HG03439 (cell line): ENCODE measurements around the gene TBC1D23.
"Not testable (repeated sequence)": the region's sequence is repeated elsewhere in the genome, so short reads cannot be mapped to it uniquely, and the experiment has no call there.

Experiments
- ATAC-seq: cut with Tn5 transposase; IDR thresholded peaks from one replicate; pipeline ENCODE4 v1.9.1; 2021; ENCODE audit warnings: mild to moderate bottlenecking, moderate library complexity; ENCODE audit not compliant: unreplicated experiment

Gene TBC1D23

DNA sequence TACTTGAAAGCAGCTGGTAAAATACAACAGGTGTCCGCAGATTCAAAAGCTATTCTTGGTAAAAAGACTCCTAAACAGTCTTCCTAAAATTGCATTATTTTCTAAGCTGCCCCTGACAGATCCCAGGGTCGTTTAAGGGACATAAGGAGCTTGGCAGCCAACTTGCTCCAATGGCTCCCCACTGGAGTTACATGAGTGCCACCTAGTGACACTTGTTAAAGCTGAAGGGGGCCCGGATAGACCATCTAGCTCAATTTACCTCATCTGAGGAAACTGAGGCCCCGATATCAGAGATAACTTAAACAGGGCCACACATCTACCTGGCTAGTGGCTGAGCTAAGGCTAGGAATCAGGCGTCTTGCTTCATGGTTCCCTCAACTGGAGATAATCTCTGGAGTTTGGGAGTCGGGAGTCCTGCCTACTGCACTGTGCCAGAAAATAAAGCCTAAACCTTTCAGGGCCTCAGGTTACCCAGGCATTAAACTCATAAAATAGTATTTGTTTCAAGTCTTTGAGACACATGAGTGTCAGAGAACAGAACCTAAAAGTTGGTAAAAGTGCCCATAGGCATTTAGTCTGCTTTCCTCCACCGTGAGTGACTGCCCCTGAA lies 6.5 kb upstream of the TBC1D23 start:
- no peak for ATAC-seq

DNA sequence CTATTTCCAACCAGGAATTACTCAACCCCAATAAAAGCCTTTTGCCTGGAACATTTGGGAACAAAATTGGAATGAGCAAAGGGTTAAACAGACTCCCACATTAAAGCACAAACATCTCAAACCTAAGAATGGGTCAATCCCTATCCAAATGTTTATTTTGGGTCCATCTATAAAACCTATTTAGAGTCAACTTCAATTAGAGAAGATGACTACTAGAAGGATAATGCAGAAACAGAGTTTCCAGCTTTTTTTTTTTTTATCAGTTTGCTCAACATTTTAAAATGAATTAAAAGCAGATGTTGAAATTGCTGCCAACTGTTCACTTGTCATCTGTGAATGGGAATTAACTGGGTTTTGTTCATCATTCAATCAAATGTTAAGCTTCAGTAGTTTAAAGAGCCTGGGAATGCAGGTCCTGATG lies 4.1 kb upstream of the TBC1D23 start:
- no peak for ATAC-seq

DNA sequence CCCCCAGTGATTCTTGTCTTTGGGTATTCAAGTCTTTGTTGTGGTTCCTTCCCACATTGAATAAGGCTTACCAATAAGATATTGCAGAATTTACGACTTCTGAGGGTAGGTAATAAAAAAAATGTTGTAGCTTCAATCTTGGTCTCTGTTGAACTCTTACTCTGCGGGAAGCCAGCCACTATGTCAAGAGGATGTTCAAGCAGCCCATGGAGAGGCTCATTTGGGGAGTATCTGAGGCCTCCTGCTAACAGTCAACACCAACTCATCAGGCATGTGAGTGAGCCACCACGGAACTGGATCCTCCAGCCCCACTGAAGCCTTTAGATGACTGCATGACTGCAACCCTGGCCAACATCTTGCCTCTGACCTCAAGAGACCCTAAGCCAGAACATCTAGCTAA lies 3.2 kb upstream of the TBC1D23 start:
- no peak for ATAC-seq

DNA sequence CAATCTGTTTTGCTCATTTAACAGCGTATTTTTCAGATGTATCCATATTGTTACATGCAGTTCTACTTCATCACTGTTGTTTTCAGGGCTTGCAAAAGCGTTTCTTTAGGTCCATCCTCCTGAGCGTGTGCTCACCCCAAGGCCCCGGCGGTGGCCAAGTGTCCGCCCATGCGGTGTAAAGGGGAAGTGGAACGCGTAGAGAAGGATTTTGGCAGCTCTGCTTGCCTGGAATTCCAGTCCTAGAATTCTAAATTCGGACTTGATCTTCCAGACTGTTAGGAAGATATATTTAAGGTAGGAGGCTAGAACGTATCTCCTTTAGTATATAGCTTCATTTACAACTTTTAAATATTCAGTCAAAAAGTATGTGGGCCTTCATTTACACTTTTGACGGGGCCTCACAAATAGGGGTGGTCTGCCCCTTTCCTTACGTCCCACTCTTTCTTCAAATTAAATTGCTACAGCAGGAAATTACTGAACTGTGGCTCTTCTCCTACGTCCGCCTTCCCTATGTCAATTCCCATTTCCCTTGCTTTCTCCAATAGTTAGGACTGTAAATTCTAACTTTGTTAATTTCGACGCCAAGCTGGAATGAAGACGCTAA lies 609 bp upstream of the TBC1D23 start:
- ATAC-seq: no peak

DNA sequence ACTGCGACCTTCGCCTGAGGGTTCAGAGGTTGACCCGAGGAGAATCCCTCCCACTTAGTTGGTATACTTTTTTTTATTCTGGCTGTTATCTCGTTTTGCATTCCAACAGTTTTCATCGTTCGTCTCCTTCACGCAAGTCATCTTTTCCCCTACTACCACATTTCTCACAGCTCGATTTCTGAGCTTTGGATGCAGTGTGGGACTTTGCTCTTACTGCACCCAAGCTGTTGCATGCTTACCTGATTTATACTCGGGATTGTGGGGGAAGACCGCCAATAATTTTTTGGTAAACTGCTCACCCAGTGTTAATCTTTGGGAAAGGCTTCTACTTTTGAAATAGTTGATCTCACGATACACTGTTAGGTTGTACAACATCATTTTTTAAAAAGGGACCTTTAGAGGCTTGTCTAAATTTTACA lies 702 bp downstream of the TBC1D23 start:
- no peak for ATAC-seq

DNA sequence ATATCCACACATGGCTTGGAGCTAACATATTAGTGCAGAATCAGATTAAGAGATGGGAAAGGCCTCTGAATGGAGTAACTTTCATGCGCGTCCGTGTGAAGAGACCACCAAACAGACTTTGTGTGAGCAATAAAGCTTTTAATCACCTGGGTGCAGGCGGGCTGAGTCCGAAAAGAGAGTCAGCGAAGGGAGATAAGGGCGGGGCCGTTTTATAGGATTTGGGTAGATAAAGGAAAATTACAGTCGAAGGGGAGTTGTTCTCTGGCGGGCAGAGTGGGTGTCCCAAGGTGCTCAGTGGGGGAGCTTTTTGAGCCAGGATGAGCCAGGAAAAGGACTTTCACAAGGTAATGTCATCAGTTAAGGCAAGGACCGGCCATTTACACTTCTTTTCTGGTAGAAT lies 2.1 kb downstream of the TBC1D23 start:
- ATAC-seq: not testable (repeated sequence)

DNA sequence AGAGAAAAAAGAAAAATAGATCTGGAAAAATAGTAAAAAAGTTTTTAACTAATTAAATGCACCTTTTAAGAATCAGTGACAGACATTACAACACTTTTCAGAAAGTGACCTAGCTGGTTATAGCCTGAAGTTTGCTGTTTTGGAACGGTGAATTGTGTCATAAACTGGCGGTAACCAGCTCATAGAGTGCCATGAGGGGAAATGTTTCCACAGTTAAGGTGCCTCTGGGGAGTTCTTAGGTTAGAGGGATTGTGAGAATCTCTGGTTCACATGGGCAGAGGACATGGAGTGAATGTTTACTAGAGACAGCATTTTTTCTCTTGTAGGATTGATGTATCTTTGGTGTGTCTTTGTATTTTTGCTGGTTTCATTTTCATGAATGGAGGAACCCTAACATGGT lies 2.8 kb downstream of the TBC1D23 start:
- no peak for ATAC-seq

DNA sequence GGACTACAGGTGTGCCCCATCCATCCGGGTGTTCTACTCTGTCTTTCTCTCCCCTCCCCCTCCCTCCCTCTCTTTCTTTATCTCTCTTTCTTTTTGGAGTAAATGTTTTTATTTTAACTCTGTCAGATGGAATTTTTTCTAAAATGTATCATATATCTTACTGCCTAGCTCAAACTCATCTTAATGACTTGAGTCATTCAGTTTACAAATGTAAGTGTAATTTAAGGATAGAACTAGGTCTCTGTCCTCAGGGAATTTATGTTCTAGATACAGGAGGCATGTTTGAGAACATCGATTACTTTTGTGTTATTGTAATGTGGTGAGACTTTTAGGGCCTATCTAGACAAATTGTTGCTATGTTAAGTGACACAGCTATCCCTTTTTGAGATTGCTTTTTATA lies 3.5 kb downstream of the TBC1D23 start:
- ATAC-seq: no peak

DNA sequence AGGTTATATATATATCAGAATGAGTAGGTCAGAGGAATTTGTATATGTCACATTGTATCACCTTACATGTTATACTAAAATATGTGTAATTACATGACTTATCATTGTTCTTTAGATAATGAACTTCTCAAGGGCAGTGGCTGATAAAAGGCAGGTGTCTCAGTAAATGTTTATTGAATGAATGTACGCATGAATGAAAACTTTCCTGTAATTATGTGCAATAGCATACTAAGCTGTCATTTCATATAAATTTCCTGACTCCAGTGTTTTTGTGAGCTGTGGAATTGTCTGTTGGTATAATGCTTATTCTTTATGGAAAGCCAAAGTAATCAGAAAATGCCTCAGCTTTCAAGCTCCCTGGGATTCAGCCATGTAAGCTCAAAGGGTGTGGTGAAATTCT lies 4.2 kb downstream of the TBC1D23 start:
- no peak for ATAC-seq

DNA sequence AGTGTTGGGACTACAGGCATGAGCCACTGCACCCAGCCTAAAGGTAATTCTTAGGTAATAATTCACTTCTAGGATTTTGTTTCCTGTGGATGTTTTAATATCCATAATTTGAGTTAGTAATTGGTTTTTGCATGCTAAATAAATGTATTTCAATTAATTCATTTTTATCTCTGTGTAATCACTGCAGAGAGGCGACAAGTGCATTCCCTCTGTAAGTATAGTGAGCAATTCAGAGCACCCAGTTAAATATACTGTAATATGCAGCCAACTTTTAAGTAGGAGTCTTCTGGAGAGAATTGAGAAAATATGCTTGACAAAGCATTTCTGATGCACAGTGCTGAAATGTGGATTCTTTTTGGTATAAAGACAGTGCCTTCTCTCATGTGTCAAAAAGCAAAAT lies 5.7 kb downstream of the TBC1D23 start:
- no peak for ATAC-seq

DNA sequence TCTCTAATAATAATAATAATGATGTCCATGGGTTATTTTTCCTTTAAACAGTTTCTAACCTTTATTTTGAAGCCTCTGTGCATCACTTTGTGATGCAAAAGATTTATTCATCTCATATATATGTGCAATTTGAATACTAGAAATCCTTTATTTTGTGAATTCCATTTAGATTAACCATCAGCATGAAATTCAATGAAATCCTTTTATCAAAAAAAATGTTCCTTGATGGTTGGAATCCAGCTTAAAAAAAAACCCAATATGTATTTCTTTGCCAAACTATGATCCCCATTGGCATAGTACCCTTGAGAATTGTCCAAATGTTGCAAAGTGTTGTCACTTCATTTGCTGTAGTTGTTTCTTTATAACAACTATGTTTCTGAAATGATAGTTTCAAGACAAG lies 7.4 kb downstream of the TBC1D23 start:
- no peak for ATAC-seq

DNA sequence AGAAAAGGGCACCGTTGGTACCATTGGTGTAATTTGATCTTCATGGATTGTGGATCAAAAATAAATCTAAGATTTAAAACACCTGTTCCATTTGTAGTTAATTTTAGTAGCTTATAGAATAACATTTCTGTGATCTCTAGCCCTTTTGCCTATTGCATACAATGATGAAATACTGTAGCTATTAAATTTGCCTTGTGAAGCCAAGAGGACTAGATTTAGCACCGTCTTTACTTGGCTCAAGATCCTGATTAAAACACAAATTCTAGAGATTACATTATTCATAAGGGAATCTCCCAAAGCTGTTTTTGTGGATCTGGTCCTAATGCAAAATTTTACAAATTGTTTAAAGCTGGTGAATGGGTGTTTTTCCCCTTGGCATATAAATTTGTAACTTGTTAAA lies 8.2 kb downstream of the TBC1D23 start:
- no peak for ATAC-seq

DNA sequence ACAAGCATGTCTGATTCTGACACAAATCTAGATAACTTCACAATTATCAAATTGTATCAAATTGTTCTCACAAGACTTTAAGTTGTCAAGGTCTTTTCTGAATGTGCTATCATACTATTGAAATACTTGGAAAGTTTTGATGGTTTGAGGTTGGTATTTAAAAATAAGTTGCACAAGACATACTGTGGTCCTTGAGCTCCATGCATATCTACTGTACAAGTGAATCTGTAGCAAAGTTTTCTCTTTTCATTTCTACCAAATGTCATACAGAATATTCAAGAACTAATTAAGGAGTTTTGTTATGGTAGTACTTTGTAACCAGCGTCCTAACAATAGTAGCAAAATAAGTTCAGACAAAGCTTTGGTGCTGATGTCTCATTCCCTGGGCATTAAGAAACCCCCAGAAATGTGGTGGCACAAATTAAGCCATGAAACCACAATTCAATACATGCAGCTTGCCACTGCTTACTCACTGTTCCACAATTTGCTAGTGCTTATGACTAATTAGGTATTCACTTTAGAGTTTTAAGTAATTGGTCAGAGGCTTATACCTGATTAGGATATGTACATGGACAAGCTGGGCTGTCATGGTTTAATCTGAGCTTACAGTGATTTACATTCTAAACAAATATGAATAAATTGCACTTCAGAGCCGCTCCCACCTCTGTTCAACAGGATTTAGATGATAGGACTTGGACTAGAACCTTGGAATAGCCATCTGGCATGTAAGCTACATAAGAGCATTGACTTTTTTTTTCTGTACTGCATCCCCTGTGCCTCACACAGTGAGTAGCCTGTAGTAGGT lies 8.8 kb downstream of the TBC1D23 start:
- no peak for ATAC-seq

DNA sequence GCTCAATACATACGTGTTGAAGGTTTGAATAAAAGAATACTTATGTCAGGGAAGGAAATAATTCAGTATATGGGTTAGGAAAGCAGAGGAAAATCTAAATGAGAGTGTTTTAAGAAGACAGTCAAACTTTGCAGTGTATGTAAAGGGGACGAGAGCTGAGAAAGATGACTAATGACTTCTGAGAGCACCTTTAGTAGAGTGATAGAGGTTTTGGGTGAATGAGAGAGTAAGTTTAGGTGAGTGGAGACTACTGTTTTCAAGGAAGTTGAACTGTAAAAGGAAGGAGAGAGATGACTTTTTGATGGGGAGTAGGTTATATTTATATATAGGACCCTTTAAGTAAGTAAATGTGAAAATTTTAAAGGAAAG lies 9.4 kb downstream of the TBC1D23 start:
- ATAC-seq: no peak

DNA sequence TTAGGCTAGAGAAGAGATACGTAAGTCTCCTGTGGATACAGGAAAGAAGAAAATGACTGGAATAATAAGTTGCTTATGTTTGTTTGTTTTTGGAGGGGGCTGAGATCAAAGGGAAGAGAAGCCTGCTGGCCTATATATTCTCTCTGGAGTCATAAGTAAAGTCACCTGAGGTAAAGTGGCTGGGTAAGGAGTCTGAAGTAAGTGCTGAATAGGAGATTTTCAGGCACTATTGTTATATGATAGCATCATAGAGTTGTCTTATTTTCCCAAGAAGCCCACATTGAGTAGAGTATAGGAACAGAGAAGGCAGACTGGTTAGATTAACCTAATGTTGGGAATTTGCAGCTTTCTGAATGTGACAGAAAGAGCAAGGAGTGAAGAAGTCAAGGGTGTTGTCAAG lies 10.7 kb downstream of the TBC1D23 start:
- ATAC-seq: no peak

DNA sequence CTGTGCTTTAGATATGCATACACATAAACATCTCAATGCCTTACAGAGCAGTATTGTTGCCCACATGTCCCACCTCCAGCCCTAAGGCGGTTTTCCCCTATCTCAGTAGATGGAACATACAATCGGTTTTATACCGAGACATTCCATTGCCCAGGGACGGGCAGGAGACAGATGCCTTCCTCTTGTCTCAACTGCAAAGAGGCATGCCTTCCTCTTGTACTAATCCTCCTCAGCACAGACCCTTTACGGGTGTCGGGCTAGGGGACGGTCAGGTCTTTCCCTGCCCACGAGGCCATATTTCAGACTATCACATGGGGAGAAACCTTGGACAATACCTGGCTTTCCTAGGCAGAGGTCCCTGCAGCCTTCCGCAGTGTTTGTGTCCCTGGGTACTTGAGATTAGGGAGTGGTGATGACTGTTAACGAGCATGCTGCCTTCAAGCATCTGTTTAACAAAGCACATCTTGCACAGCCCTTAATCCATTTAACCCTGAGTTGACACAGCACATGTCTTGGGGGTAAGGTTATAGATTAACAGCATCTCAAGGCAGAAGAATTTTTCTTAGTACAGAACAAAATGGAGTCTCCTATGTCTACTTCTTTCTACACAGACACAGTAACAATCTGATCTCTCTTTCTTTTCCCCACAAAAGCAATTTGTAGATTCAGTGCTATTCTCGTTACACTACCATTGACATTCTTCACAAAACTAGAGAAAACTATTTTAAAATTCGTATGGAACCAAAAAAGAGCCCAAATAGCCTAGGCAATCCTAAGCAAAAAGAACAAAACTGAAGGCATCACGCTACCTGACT lies 12.2 kb downstream of the TBC1D23 start:
- not testable (repeated sequence) for ATAC-seq

DNA sequence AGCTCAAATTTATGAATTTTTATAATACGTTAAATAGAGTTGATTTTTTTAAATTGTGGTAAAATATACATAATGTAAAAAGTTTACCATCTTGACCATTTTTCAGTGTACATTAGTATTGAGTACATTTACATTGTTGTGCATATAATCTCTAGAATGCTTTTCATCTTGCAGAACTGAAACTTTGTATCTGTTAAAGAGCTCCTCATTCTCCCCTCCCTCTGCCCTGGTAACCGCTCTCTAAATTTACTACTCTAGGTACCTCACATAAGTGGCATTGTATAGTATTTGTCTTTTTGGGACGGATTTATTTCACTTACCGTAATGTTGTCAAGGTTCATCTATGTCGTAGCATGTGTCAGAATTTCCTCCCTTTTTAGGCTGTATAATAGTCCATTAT lies 13.6 kb downstream of the TBC1D23 start:
- no peak for ATAC-seq

DNA sequence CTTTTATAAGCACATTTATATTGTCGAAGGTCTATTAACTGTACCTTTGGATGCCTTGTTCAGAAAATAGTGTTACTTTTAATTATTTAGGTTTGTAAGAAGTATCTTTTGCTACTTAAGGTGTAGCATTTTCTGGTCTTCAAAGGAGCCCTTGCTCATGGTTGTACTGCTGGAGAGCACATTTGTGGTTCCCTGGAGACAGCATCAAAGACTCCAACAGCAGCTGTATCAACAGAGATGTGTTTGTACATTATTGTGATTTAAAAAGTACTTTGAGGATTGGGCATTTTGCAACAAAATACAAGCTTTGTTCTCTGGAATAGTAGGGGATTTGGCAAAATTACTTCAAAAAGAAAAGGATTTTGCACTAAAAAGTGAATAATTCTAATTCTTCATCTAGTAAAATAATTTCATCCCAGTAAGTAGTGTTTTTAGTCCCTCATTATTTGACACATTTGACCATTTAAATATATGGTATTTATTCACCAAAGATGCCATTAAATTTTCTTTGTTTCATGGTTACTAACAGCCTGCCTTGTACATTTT lies 16.5 kb downstream of the TBC1D23 start:
- ATAC-seq: no peak

DNA sequence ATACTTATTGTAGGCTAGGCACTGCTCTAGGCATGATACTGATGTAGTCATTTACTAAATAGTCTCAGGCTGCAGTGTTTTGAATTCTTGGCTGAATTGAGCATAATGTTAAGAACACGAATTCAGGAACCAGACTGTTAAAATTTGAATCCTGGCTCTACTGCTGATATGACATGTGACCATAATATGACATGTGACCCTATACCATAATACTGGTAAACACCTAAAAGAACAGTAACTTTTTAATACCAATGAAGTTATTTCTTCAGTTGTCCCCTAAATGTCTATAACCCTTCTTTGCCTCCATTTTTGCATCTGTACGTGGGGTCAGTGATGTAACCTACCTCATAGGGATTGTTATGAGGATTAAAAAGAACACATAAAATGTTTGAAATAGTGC lies 18.1 kb downstream of the TBC1D23 start:
- ATAC-seq: no peak

DNA sequence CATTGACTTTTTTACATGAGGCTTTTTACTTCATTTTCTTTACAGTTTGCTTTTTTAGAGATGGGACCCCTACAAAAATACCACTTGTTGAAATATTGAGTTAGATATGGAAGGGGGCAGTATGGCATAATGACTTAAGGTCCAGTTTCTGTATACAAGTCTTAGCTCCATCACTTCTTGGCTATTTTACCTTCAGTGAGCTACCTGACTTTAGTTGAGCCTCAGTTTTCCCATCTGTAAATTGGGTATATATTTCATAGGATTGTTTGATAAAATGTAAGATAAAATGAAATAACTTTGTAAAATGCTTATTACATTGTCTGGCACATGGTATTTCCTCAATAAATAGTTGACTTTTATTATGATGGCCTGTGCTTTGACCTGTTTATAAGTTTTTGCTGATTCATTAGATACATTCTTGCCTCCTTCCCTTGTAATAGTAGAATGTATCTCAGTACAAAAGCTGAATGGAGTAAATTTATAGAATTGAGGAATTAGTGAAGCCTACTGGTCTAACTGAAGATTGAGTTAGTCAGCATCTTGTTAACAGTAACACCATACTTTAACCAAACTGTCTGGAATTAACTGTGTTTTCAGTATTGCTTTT lies 27.6 kb downstream of the TBC1D23 start:
- ATAC-seq: no peak

DNA sequence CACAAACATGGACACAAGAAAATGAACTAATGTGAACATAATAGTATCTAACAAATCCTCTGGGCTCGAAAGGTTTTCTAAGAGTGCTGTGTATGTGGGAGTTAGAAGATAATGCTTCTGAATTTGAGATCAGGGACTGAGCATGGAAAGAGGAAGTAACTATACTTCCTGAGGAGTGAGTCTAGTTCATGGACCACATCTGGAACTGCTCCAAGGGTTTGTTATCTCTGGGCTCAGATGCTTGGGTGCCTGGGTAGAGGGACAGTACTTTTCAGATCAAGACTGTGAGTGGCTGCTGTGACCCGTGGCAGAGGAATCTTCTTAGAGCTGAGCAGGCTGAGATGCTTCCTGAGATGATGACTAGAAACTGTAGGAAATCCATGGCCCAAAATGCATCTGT lies 28.5 kb downstream of the TBC1D23 start:
- no peak for ATAC-seq
